ENCODE results near the gene KCNC1.

KCNC1 gene

DNA sequence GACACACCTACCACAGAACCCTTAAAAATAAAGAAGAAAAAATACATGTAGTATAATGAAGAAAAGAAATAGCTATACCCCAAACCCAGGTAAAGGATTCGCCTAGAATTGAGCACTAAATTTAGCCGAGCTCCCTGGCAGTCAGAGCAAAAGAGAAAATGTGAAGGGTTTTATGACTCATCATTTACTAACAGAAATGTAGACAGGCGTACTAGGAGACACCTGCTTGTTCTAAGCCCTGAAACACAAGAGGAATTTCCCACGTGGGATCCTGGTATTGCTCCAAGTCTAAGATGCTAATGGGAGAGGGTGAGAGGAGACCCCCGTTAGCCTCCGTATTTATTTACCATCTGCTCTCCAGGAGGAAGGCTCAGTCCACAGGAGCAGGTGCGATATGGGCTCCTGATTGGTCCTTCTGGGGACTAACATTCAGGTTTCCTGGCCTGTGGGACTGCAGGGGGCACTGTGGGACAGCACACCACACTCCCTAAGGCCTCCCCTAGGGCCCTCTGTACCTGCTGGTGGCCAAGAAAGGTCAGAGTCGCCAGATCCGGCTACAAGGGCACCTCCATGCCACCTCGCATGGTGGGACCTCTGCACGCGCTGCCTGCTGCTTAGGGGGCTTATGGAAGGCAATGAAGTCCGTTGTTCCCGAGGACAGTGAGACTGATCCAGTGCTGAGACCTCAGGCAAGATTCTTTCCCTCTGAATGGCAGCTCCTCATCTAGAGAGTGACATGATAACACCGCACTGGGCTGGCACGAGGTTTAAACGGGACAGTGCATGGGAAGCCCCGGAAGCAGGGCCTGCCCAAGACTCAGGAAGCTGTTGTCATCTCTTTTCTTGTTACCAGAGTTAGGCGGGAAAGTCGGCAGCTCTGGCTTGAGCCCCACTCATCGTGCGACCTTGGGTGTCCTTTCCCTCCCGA lies 25.8 kb downstream of the KCNC1 start:
- H3K27me3 ChIP-seq (replicated peaks), result no peaks in the 10 kb centered on the region
- TF ChIP-seq, protein P1, sequence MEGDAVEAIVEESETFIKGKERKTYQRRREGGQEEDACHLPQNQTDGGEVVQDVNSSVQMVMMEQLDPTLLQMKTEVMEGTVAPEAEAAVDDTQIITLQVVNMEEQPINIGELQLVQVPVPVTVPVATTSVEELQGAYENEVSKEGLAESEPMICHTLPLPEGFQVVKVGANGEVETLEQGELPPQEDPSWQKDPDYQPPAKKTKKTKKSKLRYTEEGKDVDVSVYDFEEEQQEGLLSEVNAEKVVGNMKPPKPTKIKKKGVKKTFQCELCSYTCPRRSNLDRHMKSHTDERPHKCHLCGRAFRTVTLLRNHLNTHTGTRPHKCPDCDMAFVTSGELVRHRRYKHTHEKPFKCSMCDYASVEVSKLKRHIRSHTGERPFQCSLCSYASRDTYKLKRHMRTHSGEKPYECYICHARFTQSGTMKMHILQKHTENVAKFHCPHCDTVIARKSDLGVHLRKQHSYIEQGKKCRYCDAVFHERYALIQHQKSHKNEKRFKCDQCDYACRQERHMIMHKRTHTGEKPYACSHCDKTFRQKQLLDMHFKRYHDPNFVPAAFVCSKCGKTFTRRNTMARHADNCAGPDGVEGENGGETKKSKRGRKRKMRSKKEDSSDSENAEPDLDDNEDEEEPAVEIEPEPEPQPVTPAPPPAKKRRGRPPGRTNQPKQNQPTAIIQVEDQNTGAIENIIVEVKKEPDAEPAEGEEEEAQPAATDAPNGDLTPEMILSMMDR (IDR thresholded peaks at IDR 0.05; ENCODE audit: low read depth, low read length, missing control alignments), result peak; percentile 77
- no peak overlapping the region for H3K27ac ChIP-seq
- peak; percentile 9 for DNase-seq
- in situ Hi-C loops (cut with HindIII; ENCODE audit: low pct_ligation_motif_present, low sequenced_read_pairs), result no loop called here
- H3K4me3 ChIP-seq (ENCODE audit: low read depth, low read length), result no peak overlapping the region
- H3K36me3 ChIP-seq (replicated peaks), result no peaks in the 10 kb centered on the region

DNA sequence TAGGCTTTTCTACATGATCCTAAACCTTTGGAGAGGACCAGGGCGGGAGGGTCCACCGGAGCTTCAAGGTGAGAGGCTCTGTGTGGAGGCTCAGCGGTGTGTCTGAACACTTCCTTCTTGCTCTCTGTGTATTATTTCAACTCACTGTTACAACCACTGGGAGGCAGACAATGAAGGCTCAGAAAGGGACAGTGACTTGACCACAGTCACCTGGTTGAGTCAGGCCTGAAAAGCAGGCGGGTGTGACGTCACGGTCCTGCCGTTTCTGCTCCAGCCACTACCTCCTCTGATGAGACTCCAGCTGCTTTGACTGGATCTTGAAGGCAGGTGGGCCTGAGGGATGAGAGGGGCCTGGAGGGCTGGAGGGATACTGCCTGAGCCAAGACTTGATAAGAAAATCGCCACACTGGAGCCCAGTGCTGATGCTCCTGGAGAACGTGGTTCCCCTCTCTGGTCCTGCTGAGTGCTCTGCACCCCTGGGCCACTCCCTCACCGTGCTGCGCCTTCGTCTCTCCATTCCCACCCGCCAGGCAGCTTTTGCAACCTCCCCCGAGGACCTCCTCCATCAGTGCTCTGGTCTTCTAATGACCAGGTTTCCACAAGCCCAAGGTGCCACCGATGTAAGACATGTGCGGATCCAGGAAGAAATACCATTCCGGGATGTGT lies 27.9 kb downstream of the KCNC1 start:
- in situ Hi-C loops (cut with HindIII; ENCODE audit: low pct_ligation_motif_present, low sequenced_read_pairs), result no loop called here
- no peak for DNase-seq
- Histone ChIP-seq H3K4me3 (ENCODE audit: low read depth, low read length) (no peak overlapping the region), H3K36me3 (replicated peaks) (no peaks in the 10 kb centered on the region), H3K27me3 (replicated peaks) (no peaks in the 10 kb centered on the region), H3K27ac (no peak overlapping the region)
- TF ChIP-seq, protein P1 (IDR thresholded peaks at IDR 0.05; ENCODE audit: low read depth, low read length, missing control alignments), result no peak

DNA sequence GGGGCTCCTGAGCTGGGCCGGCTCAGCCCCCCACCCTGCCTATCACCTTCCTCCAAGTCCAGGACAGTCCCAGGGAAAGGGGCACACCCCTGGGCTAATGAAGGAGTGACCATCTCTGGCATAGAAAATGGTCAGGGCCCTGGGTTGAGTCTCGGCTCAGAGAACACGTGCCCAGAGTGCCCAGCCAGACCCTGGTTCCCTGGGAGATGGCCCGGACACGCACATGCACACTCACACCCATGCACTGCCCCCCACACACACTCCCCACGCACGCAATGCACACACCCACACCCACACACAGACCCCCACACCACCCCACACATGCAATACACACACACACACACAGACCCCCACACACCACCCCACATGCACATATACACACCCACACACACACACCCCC lies 28.7 kb downstream of the KCNC1 start:
- in situ Hi-C loops (cut with HindIII; ENCODE audit: low pct_ligation_motif_present, low sequenced_read_pairs), result no loop called here
- no peaks in the 10 kb centered on the region for H3K27me3 ChIP-seq (replicated peaks)
- no peak overlapping the region for H3K27ac ChIP-seq

DNA sequence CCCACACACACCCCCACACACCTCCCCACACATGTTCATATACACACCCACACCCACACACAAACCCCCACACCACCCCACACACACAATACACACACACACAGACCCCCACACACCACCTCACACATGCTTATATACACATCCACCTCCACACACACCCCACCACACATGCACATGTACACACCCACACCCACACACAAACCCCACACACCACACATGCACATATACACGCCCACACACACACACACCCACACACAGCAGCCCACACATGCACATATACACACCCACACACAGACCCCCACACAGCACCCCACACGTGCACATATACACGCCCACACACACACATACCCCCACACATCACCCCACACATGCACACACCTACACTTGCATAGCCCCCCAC lies 29.1 kb downstream of the KCNC1 start:
- Histone ChIP-seq H3K36me3 (replicated peaks) (no peaks in the 10 kb centered on the region), H3K4me3 (ENCODE audit: low read depth, low read length) (no peak overlapping the region), H3K27me3 (replicated peaks) (no peaks in the 10 kb centered on the region), H3K27ac (no peak overlapping the region)
- in situ Hi-C loops (cut with HindIII; ENCODE audit: low pct_ligation_motif_present, low sequenced_read_pairs), result no loop called here
- no peak for DNase-seq
- TF ChIP-seq, protein P1 (IDR thresholded peaks at IDR 0.05; ENCODE audit: low read depth, low read length, missing control alignments), result no peak

More for the DNA sequence above, 28.7 kb downstream of the KCNC1 start:
- Histone ChIP-seq H3K36me3 (replicated peaks) (no peaks in the 10 kb centered on the region), H3K4me3 (ENCODE audit: low read depth, low read length) (no peak overlapping the region)
- no peak for DNase-seq
- TF ChIP-seq, protein P1 (IDR thresholded peaks at IDR 0.05; ENCODE audit: low read depth, low read length, missing control alignments), result no peak

DNA sequence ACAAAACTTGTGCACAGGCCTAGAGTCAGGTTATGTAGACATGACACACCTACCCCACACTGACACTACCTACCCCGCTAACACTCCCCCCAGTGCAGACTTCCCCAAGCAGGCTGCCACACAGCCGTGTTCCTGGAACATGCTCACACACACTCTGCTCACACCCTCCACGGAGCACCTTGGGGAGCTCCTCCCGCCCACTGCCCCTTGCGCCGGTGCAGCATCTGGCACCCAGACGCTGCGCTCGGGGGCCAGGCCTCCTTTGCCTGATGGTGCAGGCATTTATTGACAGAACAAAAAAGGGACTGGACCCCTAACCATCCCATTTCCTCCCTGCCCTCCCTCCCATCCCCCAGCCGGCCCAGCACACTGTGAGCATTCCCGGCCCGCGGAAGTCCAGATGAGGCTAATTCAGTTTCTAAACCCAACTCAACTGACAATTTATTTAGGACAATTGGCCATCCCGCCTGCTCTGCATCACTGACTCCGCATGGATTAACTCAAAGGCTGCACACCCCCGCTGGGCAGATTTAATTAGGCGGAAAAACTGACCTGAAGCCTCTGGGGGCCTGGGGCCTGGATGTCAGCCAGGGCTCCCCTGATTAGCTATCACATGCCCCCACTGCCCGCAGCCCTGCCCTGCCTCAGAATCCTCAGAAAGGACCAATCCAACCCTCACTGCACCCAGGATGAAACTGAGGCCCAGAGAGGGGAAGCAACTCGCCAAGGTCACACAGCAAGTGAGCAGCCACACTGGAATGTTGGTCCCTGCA lies 30.1 kb downstream of the KCNC1 start:
- in situ Hi-C loops (cut with HindIII; ENCODE audit: low pct_ligation_motif_present, low sequenced_read_pairs), result no loop called here
- Histone ChIP-seq H3K4me3 (ENCODE audit: low read depth, low read length) (no peak overlapping the region), H3K27me3 (replicated peaks) (no peaks in the 10 kb centered on the region), H3K27ac (no peak overlapping the region), H3K36me3 (replicated peaks) (no peaks in the 10 kb centered on the region)
- no peak for DNase-seq
- TF ChIP-seq, protein P1 (IDR thresholded peaks at IDR 0.05; ENCODE audit: low read depth, low read length, missing control alignments), result no peak
